LNCaP clone FGC (cell line): Measurements from ENCODE around the gene PRPSAP1.
"Not testable (repeated sequence)": the region's sequence is repeated elsewhere in the genome, so short reads cannot be mapped to it uniquely, and the experiment has no call there.

Source experiments
- DNase-seq: peaks from one replicate; pipeline ENCODE4 v3.0.0-alpha.2; 2011; ENCODE audit warnings: low read depth
- H3K4me3 ChIP-seq: 2 replicates; pipeline ENCODE4 v1.5.1; 2011; ENCODE audit warnings: mild to moderate bottlenecking, low read depth, low read length, control low read depth
- CTCF ChIP-seq: IDR thresholded peaks from 2 replicates; pipeline ENCODE4 v1.5.1; 2012; ENCODE audit warnings: mild to moderate bottlenecking; ENCODE audit not compliant: control insufficient read depth, insufficient read depth; ENCODE audit errors: extremely low read depth

Gene PRPSAP1

GRCh38 chr17:76307299-76307965 is 46.3 kb downstream of the PRPSAP1 start:
- H3K4me3 ChIP-seq: no peak overlapping the region
- no peak for TF ChIP-seq CTCF
- DNase-seq: no peak

- not testable (repeated sequence) for DNase-seq, H3K4me3 ChIP-seq
Observed at GRCh38 chr17:76305135-76305454, 48.6 kb downstream of the PRPSAP1 start.

GRCh38 chr17:76304226-76305134 is 49.2 kb downstream of the PRPSAP1 start:
- no peak for TF ChIP-seq CTCF
- H3K4me3 ChIP-seq: no peak overlapping the region
- DNase-seq: no peak

GRCh38 chr17:76297436-76297835 is 56.3 kb downstream of the PRPSAP1 start:
- H3K4me3 ChIP-seq: no peak overlapping the region
- TF ChIP-seq CTCF: no peak
- no peak for DNase-seq

- DNase-seq: no peak
- no peak for TF ChIP-seq CTCF
- H3K4me3 ChIP-seq: no peak overlapping the region
Observed at GRCh38 chr17:76296889-76297288, 56.8 kb downstream of the PRPSAP1 start.

- no peak overlapping the region for H3K4me3 ChIP-seq
- TF ChIP-seq CTCF: no peak
- no peak for DNase-seq
Observed at GRCh38 chr17:76296186-76296585, 57.5 kb downstream of the PRPSAP1 start.

- H3K4me3 ChIP-seq: no peak overlapping the region
- DNase-seq: no peak
- TF ChIP-seq CTCF: no peak
Observed at GRCh38 chr17:76293106-76293505, 60.6 kb downstream of the PRPSAP1 start.
